Activated T-helper 1 cell treated with anti-CD3 and anti-CD28 coated beads, Interleukin-2, amount 50 U/mL, for 16 hours (primary cell): Measurements from ENCODE around the gene P4HA1.

Source experiments
- DNase-seq, 2 donors: peaks; one replicate each; pipeline ENCODE4 v3.0.0-alpha.2; 2020; ENCODE audit warnings: low read depth in 1 of 2, low spot score in 1 of 2

Gene P4HA1

GRCh38 chr10:73094986-73095480, 1.6 kb downstream of the P4HA1 start:
- DNase-seq: no peak

GRCh38 chr10:73093922-73094850, 2.5 kb downstream of the P4HA1 start:
- DNase-seq: no peak

- no peak for DNase-seq
These were observed 3.8 kb downstream of the P4HA1 start for GRCh38 chr10:73092830-73093229.

- no peak for DNase-seq
These were observed 8.4 kb downstream of the P4HA1 start for GRCh38 chr10:73088304-73088703.

GRCh38 chr10:73086816-73087215, 9.8 kb downstream of the P4HA1 start:
- no peak for DNase-seq

GRCh38 chr10:73084209-73084608, 12.5 kb downstream of the P4HA1 start:
- DNase-seq: no peak

- DNase-seq: no peak
These were observed 13.4 kb downstream of the P4HA1 start for GRCh38 chr10:73083221-73083620.

GRCh38 chr10:73079779-73080541, 16.7 kb downstream of the P4HA1 start:
- DNase-seq: no peak

GRCh38 chr10:73076360-73077183, 20.1 kb downstream of the P4HA1 start:
- no peak for DNase-seq

- DNase-seq: no peak
These were observed 20.8 kb downstream of the P4HA1 start for GRCh38 chr10:73075829-73076228.

- DNase-seq: no peak
These were observed 23.0 kb downstream of the P4HA1 start for GRCh38 chr10:73073627-73074026.

- no peak for DNase-seq
These were observed 31.2 kb downstream of the P4HA1 start for GRCh38 chr10:73065441-73065840.

- no peak for DNase-seq
These were observed 34.9 kb downstream of the P4HA1 start for GRCh38 chr10:73061743-73062142.

- no peak for DNase-seq
These were observed 35.7 kb downstream of the P4HA1 start for GRCh38 chr10:73060738-73061635.

GRCh38 chr10:73060173-73060572, 36.5 kb downstream of the P4HA1 start:
- DNase-seq: no peak

- DNase-seq: no peak
These were observed 38.5 kb downstream of the P4HA1 start for GRCh38 chr10:73058057-73058591.

- no peak for DNase-seq
These were observed 42.4 kb downstream of the P4HA1 start for GRCh38 chr10:73054286-73054685.

GRCh38 chr10:73053275-73053674, 43.4 kb downstream of the P4HA1 start:
- DNase-seq: no peak

GRCh38 chr10:73044378-73045285, 52.0 kb downstream of the P4HA1 start:
- no peak for DNase-seq
